GDM1 (cell line): Measurements from ENCODE around the gene ATP2B2.

Experiments
- DNase-seq: peaks from one replicate; lab custom pipeline; 2025; lab: John Stamatoyannopoulos, UW

ATP2B2 gene

DNA sequence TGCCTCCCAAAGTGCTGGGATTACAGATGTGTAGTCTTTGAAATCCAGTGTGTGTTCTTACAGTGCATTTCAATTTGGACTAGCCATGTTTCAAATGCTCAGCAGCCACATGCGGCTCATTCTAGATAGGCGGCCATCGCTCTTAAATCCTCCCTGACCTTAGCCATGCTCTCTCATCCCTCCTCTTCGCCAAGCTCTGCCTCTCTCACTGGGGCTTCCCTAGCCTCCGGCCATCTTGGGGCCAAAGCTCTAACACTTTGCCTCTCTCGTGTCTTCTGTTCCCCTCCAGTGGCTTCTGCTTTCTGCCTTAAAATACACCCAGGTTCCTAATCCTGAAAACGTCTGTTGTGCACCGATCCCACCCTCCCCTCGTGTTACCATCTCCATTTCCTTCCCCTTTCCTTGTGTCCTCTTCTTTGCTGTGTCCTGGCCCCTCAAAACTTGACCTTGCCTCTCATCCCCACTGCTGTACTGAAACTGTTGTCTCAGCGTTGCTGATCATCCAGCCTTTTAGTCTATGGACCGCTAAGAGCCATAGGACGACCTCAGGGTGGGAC lies 211.3 kb downstream of the ATP2B2 start:
- DNase-seq = peak; percentile 12

DNA sequence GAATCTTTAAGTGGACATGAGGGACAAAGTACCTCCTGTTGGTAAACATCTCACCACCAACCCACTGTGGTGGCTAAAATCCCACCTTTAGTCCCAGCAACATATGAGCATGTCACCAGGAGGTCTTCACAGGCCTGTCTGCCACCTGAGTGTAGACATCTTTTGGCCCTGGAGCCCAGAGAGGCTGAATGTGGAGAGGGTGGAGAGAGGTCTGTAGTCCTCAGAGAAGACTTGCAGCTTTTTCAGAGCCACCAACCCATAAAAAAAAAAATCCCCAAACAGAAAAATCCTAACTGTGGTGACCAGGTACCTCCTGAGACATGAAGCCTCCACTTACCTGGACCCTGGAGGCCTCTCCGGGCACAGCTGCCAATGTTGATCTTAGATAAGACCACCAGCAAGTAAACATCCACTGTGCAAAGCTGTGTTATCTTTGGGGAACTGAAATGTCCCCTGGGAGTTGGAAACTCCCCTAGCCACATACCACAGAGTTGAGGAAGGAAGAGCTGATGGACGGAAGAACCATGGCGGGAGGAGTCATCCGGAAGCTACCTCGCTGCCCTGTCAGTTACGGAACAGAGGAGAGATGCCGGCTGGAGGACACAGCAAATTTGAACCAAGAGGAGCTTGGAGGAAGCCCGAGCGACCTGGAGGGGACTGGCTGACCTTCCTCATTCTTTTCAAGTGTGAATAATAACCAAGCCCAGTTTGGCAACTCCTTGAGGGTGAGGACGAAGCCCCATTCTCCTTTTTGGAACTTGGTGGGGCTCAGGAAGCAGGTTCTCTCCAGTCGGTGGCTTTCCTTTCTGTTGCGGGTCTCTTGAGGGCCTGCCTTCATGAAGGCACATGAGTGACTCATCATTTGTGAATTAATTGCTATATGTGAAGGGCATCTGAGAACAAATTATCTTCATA lies 212.6 kb downstream of the ATP2B2 start, which contains the start of gene GHRL:
TSS of gene GHRL (minus strand) at position 443 of the 915 bp plus-strand sequence. CDS start 2,767 bp downstream, outside the sequence.
- DNase-seq = peak; percentile 76

DNA sequence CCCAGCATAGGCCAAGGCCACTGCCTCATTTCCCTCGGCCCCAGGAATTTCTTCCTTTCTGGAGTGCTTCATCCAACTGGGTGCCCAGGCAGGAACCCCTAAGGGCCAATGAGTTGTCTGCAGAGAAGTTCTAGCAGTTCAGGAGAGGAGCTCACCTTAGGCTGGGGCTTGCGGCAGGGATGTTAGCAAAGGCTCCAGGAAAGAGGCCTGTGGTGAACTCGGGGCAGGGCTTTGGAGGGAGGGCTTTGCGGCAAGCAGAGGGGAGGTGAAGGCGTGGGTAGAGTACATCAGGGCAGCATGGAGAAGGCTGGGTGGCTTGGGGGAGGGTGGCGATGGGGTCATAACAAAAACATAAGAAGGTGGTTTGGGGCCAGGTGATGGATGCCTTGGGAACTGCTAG lies 213.7 kb downstream of the ATP2B2 start:
- DNase-seq = peak; percentile 9

DNA sequence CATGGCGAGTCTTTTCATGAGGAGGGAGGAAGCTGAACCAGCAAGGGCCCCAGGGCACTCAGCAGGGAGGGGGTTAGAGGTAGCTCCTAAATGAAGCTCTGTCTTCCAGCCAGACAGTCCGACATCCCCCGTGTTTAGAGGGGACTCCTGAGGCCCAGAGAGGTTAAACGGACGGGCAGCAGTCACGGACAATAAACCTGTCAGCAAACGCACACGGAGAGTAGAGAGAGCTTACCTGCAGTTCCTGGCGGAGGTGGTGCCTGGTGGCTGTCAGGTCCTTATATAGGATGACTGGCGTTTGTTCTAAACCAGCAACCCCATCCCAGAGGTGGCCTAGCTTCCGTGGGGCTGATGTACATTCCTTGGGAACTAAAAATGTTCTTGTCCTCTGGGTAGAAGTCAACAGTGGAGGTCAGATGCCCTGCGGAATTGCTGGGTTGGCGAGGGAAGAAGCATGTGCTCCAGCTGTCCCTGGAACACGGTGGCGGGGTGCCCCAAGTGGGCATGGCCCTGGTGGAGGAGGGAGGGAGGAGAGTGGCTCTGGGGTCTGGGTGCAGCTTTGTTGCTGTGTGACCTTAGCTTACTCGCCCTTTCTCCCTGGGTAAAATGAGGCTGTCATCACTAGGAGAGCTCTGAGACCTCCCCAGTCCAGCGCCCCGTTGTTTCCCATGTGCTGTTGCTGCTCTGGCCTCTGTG lies 214.8 kb downstream of the ATP2B2 start:
- no peak for DNase-seq

DNA sequence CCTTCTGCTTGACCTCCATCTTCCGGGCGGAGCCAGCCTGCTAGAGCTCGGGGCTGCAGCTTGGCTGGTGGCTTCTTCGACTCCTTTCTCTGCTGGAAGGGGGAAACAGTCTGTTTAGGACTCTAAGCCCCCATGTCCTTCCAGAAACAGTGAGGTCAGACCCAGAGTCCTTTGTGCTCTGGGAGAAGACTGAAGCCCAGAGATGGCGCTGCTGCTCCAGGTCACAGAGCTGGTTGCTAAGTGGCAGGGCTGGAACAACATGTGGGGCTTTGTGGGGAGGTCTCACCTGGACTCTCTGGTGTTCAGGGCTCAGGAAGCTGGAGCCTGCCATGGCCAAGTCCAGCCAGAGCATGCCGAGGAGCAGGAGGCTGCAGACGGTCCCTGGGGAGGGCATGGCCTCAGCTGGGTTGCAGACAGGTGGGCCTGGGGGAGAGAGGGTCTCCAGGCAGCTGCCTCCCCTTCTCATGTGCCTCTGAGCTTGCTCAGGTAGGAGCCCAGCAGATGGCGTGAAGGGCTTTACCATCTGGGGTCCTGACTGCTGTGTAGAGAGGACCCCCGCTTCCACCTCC lies 215.5 kb downstream of the ATP2B2 start:
- no peak for DNase-seq

DNA sequence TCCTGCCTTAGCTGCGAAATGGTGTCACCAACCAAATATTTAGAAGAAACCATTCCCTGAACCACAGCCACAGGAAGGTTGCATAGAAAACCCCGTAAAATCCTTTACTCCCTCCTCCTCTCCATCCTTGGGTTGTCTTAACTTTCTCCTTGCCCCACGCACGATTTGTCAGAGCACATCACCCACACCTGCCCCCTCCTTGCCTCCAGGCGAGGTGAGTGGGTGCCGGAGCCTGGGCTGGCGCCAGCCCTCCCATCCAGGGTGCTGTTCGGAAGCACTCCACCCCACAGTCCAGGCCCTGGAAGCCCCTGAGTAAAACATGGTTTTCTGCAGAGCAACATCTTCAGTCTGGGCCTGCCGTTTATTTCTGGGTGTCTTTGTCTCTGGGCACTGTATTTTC lies 216.3 kb downstream of the ATP2B2 start:
- DNase-seq = no peak

DNA sequence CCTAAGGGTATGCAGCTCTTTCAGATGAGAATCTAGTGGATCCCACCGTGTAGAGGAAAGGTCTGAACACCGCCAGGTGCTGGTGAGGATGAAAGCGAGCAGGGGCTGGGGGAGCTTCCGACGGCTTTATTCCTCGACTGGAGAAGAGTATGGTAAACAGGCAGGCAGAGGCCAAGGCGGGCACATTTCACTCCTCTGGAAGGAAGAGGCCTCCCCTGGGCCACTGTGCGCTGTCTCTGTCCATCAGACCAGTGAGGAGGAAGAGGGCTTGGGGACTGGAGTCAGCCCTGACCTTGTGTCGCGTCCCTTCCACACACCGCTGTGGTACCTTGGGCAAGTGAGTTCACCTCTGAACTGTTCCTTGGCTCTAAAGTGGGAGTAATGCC lies 216.8 kb downstream of the ATP2B2 start:
- DNase-seq = no peak

DNA sequence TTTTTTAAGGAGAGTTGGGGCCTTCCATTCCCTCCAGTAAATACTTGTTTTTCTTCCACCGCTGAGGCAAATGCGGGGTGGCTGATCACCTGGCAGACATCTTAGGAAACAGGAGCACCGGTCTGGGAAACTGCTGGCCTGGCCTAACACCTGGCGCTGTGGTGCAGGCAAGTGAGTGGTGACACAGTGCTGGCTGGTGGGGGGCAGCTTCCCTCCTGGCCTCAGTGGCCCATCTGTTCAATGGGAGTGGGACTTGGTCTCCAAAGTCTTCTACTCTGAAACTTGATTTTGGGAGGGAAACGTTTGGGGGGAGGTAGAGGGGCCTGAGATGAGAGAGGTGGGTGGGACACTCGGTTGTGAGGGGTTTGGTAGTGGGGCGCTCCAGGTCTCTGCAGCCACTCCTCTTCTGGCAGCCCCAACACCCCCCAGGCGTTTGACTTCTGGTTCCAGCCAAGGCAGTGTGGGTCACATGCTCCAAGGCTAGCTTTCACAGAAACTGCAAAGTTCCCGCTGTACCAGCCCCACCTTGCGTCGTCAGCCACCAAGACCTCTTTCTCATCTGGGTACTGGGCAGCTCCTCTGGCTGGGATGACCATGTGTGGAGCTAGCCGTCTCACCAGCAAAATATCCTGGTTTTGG lies 217.3 kb downstream of the ATP2B2 start:
- no peak for DNase-seq

DNA sequence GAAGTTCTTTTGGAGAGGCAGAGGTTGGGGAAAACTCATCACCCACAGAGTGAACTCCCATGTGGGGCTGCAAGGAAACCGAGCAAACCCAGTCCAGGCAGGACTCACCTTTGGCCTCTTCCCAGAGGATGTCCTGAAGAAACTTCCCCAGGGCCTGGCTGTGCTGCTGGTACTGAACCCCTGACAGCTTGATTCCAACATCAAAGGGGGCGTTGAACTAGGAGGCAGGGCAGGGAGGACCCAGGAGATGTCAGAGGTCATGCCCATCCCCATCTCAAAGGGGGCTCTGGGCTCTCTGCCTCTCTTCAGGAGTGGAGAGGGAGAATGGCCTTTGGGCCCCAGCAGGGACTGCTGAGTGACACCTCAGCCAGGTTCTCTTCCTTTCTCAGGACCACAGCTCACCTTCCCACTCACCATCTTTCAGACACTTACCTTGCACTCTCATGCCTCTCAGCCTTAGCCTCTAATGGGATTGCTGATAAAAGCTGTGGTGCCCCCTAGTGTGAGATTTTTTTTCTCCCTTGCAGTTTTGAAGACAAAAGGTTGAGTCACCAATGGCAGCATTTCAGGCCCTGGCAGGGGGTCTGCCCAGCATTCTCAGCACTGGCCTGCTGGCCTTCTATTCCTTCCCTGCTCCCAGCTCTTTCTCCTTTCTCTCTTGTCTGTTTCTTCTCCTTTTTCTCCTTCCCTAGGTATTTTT lies 218.6 kb downstream of the ATP2B2 start:
- DNase-seq = peak; percentile 6

DNA sequence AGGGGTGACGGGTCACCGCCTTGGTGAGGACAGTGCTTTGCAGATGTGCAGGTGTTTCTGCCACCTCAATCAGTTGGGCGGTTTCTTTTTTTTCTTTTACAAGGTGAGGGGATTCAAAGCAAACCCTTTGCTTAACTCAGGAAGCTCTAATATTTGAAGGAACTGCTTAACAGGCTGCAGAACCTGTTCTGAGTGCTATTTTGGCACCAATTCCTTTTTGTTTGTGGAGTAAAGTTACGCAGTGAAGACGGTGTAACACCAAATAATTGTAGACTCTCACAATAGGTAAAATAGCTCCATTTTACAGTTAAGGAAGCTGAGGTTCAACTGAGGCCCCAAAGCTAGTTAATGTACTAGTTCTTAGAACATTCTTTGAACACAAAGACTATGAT lies 219.3 kb downstream of the ATP2B2 start:
- no peak for DNase-seq

DNA sequence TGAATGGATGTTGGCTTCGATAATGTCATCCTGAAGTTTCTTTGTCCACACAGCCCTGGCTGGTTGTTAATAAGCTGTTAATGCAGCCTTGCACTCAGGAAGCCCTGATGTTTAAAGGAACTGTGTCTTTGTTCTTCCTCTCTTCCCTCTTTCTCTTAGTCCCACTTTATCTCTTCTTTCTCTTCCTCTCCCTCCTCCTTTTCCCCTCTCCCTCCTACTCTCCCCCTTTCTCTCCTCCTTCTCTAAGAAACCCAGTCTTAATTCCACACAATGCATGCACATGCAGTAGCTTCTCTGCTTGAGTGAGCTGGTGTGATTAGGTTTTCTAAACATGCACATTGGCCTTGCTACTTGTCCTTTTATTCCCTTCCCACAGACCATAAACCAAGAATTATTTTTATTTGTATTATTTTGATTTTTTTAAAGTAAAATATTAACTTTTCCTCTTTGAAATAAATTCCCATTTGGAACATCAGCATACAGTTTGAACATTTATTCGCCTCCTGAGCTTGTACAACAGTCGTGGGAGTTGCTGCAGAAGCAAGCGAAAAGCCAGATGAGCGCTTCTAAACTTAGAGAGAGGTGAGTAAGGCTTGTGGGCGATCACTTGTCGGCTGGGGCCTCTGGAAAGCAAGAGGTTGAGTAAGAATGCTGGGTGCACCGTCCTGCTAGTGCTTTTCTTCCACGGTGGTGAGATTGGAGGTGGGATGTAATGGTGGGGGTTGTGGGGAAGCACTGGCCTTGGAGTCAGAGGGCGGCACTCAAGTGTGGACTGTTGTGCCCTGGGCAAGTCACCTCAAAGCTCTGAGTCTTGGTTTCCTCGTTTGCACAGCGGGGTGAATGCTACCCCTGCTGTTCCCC lies 219.9 kb downstream of the ATP2B2 start:
- DNase-seq = no peak

DNA sequence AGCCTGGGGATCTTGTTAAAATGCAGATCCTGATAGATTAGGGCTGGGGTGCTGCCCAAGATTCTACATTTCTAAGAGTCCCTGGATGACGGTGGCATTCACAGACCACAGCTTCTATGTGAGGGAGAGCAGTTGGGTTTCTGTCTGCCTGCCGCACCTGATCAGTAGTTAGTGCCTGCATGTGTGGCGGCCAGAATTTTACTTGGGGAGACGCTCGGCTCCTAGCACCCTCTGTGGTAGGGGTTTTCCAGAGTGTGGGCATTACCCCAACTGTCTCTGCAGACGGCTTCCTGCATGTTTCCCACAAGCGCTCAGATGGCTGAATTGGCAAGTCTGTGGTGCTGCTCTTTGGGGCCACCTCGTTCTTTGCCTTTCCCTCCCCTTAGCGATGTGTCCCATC lies 220.9 kb downstream of the ATP2B2 start:
- DNase-seq = no peak

DNA sequence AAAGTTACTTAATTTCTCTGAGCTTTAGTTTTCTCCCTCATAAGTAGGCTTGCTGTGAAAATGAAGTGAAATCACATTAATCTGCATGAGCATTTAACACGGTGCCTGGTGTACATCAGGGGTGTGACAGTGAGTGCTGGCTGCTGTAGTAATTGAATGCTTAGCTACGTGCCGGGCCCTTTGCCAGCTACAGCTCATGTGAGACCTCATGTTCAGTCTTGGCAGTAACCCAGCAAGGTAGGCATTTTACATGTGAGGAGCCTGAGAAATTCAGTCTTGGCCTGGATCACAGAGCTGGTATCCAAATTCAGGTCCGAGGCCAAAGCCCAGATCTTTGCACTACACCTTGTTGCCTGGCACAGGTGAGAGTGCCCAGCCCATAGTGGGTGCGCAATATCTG lies 221.7 kb downstream of the ATP2B2 start:
- no peak for DNase-seq

DNA sequence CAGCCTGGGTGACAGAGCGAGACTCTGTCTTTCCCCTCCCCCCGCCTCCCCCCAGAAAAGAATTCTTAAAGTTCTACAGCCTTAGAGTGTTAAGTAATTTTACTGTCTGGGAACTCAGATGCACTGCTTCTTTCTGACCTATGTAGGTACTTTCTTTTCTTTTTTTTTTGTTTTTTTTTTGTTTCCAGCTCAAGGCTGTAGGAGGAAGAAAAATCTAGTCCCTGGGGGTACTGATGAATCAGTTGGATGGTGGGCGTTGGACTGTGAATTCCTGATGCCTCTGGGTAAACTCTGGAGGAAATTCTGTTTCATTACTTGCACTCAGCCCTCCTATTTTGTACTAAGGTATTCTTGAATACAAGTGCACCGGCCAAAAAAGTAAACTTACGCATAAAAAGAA lies 223.4 kb downstream of the ATP2B2 start:
- DNase-seq = no peak

DNA sequence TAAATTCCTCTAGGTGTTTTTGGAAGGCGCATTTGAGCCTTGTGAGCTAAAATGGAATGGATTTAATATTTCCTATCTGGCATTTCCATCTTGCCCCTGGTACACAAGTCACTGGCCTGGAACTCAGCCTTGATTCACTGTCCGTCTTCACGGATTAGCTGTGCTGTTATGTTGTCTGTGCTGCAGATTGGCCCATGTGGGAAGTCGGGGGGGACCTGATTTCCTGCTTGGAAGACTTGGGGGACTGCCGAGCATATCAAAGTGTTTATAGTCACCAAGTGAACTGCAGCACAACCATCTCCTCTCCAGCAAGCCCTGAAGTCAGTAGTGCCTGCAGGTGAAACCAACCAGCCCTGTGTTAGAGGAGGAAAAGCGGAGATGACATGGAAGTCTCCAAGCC lies 224.8 kb downstream of the ATP2B2 start:
- DNase-seq = no peak

DNA sequence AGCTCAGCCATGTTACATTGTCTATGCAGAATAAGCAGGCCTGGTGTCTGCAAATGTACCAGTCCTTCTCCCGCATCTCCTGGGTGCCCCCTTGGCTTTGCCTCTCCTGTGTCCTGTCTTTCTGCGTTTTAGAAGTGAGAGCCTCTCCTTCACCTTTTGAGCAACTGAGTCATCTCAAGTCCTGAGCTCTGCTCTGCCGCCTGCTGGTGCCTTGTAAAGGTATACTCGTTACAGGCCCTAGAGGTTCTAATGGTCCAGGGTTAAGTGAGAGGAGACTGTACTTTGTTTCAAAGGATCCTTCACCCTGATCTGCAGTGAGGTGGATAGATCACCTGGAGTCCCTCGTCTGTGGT lies 225.2 kb downstream of the ATP2B2 start:
- no peak for DNase-seq

DNA sequence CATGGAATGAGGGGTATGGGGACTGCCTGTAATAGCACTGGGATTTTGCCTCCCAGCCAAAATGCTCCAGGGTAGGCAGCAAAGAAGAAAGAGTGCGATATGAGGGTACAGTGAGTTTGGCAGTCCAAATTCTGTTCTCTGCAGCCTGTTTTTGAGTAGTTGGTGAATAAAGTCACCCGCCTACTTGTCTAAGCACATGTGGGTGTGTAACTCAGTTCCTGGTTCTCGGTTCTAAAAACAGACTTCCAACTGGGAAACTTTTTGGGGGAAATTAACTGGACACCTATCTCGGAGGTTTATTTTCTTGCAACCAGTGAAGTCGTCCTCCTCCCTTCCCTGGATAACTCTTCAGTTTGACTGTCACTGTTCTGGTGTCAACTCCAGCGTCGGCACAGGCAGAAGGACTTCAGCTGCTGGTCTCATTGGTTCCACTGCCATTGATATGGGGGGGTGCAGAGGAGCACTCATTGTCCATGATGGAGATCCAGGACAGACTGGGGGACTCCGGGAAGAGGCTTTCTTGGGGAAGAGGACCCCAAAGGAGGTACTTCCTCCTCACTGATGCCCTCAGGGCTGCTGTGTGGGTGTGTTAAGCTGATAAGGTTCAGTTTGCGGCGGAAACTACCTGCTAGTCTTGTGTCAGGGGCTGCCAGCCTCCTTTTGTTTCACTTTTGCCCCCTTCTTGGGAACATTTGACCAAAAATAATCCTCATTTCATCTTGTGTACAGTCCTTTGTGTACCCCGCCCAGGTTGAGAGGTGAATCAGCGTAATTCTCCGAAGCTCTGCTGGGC lies 225.8 kb downstream of the ATP2B2 start:
- DNase-seq = no peak

DNA sequence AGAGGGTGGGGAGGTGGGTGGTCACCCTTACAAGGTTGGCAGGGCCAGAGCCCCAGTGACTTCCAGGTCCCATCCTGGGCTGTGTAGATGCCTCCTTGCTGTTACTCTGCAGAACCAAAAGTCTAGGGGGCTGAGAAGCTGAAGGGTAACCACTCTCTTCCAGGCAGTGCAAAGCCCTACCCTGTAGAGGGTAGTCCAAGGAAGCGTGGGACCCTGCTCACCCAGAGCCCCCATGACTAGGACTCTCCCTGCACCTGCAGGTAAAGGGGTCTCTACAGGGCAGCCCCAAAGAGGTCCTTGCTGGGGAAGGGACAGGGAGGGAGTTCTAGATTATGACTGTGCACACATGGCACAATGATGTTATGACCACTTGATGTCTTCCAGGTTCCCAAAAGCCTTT lies 226.9 kb downstream of the ATP2B2 start:
- no peak for DNase-seq

DNA sequence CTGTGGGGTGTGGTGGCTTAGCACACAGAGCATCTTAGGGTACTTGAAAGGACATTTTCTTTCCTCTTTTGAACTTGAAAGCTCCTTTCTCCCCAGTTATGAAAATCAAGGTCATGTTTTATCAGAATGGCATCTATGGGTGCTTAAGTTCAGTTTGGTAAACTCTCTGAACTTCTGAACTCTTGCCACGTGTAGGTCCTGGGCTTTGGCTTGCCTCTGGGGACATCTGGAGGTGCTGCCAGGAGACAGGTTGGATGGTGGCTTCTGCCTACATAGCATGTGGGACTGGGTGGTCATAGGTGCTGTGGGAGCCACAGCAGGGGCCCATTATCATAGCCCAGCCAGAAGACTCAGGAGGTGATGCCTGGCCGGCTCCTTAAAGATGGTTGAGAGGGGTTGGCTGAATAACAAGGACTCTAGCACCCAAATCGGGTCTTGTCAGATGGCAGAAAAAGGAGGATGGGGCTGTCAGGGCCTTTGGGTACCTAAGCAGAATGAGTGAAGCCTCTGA lies 228.2 kb downstream of the ATP2B2 start:
- no peak for DNase-seq

DNA sequence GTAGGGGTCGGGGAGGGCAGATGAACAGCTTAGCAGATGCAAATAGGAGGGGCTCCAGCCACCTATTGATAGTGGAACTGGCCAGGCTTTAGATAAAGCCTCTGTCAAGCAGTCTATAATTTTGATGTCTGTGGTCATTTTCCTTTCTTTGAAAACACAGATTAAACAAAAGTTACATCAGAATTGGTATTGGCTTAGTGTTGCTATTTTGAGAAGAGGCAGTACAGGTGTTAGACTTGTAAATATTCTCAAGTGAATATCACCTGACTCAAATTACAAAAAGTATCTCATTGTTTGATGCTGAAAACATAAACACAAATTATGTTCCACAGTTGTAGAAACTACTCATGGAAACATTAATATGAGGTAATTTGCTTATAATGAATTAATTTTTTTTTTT lies 230.8 kb downstream of the ATP2B2 start:
- DNase-seq = no peak
